Erythroblast (primary cell): ENCODE data around the gene COPG2.
A peak's percentile ranks its signal among the peaks of the same experiment; 100 is the strongest.
"Not testable (repeated sequence)": the region's sequence is repeated elsewhere in the genome, so short reads cannot be mapped to it uniquely, and the experiment has no call there.

ENCODE experiments used
- DNase-seq, 2 experiments: peaks; one replicate each; lab custom pipeline; 2025; lab: John Stamatoyannopoulos, UW
- GATA1 ChIP-seq: IDR thresholded peaks from 2 replicates; pipeline ENCODE4 v1.6.1; 2011; ENCODE audit warnings: low read depth, mild to moderate bottlenecking, control low read depth, low read length, moderate library complexity
- POLR2A ChIP-seq: IDR thresholded peaks from 2 replicates; pipeline ENCODE4 v1.6.1; 2011; ENCODE audit warnings: mild to moderate bottlenecking, low read length

Gene COPG2

DNA sequence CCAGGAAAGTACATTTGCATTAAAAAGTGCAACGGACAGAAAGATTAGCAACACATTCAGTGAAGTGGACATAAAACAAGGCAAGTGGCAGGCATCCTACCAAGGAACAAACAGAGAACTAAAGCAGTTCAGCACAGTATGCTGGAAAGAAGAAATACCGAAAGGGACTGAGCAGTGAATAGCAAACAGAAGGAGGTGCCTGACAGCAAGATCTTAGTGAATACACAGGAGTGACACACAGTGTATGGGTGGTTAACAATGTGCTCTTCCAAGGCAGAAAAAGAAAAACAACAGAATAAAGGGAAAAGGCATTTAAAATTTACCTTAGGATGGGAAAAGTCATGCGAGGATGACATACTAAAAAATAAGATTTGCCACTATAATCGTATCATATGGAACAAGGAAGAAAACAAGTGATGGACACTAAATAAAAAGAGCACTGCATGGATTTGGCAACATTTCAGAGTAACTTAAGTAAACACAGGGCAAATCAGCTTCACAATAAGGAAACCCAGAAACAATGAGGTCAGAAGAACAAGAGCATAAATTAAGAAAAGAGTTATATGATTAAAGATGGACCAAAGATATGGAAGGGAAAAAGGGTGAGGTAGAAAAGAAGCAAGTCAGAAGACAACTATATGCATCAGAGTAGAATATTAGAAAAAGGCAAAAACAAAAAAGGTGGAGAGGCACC is 147.1 kb downstream of the COPG2 start:
- no peak for DNase-seq
- TF ChIP-seq POLR2A (no peak), GATA1 (no peak)

DNA sequence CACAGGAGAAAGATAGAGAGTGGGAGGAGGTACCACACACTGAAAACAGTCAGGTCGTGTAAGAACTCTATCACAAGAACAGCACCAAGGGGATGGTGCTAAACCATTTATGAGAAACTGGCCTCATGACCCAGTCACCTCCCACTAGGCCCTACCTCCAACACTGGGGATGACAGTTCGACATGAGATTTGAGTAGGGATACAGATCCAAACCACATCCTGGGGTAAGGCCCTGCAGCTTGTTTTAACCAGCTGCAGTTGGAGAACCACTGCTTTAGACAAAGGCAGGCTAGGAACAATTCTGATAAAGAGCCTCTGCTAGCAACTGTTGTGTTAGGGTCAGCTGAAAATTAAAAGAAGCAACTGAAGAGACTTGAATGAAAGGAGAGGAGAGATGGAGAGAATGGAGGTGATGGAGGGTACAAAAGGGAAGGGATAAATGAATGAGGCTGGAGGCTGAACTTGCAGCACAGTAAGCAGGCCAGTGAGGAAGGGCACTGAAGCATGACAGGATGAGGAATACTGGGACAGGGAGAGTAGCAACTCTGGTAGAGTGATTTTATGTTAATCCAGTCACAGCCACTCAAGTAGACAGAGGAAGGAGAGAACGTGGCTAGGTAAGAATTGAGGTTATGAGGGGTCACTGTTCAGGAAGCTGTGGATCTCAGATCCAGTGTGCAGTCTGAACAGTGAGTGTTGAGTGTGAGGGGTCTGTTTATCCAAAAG is 153.1 kb downstream of the COPG2 start:
- TF ChIP-seq GATA1 = no peak
- TF ChIP-seq POLR2A = no peak
- DNase-seq = no peak

DNA sequence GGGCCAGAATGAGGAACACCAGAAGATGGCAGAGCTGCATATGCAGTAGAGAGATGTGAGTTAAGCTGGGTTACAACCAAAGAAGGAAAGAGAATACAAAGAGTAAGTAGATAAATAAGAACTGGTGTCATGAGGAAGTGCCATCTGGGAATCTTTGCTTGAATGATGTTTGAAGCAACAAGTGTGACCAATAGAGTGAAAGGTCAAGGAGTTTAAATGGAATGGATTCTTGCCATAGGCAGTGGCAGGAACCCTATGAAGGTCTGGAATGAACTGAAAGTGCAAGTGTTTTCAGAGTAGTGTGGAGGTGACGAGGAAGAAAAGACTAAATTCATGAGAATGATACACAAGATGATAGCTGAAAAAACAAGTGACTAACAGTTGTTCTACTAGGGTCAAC is 155.1 kb downstream of the COPG2 start:
- no peak for TF ChIP-seq POLR2A
- no peak for TF ChIP-seq GATA1
- no peak for DNase-seq

DNA sequence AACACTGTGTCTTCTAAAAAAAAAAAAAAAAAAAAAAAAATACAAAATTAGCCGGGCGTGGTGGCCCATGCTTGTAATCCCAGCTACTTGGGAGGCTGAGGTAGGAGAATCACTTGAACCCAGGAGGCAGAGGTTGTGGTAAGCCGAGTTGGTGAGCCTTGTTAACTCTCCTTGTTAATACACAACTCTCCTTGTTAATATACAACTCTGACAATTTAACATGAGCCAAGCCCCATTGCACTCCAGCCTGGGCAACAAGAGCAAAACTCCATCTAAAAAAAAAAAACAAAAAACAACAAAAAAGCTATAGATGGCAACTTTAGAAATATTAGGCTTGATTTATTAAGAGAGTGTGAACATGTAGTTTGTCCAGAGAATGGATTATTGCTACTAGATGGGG is 156.5 kb downstream of the COPG2 start:
- not testable (repeated sequence) for DNase-seq

DNA sequence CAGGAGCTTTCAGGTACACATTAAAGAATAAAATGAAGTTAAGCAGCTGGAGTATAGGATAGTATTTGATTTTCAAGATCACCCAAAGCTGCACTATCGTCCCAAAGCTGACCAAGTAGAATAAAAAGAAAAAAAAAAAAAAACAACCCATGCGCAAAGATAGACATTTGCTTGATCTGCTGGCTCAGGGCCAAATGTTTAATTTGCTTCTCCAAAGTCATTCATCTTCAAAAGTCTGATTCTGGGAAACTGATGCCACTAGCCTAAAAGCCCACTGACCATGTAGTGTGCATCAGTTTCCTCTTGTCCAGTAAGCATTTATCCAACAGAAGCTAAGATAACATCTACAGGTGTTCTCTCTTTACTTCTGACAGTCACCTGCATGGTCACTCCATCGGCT is 162.2 kb downstream of the COPG2 start:
- TF ChIP-seq POLR2A (no peak), GATA1 (no peak)

DNA sequence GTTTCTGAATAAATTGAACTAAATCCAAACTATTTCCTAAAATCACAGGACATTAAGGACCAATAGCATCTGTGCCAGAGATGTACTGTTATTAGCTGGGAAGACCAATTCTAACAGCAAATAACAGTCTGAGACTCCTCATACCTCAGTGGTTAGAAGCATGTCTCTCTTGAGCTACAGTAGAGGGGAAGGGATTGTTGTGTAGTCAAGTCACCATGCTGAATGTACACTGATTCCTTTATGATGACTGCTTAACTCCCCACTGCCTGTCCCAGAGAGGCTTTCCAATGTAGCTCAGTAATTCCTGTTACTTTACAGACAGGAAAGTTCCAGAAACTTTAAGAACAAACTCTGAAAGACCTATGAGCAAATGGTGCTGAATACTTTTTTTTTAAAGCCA is 162.8 kb downstream of the COPG2 start:
- TF ChIP-seq GATA1 (no peak), POLR2A (no peak)
- DNase-seq = no peak

More for the DNA sequence above, 162.2 kb downstream of the COPG2 start:
- DNase-seq = no peak

DNA sequence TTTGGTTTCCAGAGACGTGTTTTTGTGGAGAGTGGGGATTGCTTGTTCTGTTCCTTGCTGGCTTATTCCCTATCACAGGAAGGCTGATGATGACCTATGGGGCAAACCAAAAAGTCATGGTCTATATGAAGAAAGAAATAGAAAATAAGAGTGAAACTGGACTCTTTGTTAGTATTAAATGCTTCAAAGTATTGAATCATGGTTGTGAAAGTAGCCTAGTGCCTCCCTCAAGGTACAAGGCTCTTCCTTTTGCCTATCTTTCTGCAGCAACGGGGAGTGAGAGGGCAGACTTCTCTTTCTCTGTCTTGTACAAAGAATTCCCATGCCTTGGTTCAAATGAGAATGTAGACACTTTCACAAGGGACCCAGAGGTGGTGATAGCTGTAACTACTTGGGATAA is 167.6 kb downstream of the COPG2 start:
- DNase-seq = no peak
- TF ChIP-seq POLR2A = no peak
- TF ChIP-seq GATA1 = no peak

DNA sequence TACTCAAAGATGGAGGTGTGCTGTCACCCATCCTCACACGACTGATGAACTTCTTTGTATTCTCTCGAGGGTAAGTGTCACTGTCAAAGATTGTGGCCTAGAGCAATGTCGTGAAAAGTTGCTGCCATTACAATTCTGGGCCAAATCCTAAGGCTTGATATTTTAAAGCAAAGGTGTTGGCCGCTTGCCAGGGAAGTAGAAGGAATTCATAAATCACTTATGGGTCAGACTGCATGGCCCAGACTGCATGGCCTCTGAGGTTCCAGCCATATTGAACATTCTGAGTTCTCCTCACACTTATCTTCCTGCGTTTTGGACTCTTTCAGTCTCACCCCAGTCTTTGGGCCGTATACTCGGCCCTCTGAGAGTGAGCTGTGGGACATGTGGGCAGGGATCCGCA is 168.1 kb downstream of the COPG2 start:
- no peak for DNase-seq
- TF ChIP-seq GATA1 (no peak), POLR2A (no peak)

DNA sequence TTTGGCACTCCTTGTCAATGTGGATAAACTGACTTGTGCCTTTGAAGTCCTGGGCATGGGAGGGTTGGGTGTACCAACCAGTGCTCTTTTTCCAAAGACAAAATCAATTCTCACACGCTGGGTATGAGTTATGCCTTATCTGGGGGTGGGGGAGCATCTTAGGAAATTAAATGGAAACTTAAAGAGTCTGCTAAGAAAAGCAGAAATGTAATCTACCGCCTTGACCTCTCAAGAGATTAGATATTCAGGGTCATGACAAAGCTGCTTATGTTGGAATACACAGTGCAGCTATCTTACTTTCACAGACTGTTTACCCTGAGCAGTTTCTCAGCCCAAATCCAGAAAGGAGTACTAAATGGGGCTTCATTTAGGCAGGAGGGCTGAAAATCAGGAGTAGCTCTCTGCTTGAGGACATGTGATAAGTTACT is 174.1 kb downstream of the COPG2 start:
- TF ChIP-seq GATA1 (no peak), POLR2A (no peak)
- peak in 1 of 2 experiments; percentile 44 for DNase-seq

DNA sequence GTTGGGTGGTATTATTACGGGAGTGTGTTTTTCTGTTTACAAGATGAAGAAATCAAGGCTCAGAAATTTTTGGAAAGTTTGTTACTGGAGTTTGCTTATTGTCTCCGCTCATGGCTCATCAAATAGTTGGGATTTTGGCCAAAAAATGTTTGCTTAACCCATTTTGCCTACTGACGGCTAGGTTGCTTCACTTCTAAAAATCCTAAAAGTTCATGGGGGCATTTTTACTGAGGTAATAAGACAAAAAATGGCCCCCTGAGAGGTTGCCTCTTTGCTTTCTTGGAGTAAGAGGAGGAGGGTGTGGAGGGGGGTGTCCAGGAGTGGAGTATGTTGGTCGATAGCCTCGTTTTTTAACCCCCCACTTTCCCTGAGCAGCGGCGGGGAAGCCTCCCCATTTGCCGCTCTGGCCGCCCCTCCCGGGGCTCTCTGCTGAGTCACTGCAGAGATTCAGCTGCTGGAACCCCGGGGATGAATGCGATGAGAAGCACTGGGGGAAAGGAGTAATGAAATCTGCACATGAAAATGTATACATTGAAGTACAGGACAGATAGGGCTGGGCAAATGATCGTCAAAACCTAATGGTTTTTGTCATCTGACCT is 175.2 kb downstream of the COPG2 start:
- no peak for DNase-seq

DNA sequence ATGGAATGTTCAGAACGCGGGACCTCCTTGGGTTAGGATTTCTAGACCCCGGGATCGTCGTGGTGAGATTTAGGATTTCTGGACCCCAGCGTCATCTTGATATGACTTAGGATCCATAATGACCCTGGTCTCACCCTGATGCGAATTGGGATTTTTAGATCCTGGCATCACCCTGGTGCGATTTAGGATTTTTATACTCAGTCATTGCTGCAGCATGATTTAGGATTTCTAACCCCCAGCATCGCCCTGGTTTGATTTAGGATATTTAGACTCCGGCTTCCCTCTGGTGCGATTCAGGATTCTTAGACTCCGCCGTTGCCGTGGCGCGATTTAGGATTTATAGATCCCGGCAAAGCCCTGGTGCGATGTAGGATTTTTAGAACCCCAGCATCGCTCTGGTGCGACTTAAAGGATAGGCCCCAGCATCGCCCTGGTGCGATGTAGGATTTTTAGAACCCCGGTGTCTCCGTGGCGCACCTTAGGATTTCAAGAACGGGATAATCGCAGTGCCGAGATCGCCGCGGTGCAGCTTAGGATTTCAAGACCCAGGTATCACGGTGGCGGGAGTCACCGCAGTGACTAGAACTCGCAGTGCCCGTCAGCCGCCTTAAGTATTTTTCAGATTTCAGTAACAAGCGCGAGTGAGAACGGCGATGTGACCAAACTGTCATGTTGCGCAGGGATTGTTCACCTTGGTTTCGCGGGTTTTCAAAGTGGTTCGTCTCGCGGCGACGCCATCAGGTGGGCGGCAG is 175.8 kb downstream of the COPG2 start:
- no peak for DNase-seq
- no peak for TF ChIP-seq GATA1
- TF ChIP-seq POLR2A = no peak

More for the DNA sequence above, 175.2 kb downstream of the COPG2 start:
- TF ChIP-seq GATA1 = no peak
- TF ChIP-seq POLR2A = no peak

DNA sequence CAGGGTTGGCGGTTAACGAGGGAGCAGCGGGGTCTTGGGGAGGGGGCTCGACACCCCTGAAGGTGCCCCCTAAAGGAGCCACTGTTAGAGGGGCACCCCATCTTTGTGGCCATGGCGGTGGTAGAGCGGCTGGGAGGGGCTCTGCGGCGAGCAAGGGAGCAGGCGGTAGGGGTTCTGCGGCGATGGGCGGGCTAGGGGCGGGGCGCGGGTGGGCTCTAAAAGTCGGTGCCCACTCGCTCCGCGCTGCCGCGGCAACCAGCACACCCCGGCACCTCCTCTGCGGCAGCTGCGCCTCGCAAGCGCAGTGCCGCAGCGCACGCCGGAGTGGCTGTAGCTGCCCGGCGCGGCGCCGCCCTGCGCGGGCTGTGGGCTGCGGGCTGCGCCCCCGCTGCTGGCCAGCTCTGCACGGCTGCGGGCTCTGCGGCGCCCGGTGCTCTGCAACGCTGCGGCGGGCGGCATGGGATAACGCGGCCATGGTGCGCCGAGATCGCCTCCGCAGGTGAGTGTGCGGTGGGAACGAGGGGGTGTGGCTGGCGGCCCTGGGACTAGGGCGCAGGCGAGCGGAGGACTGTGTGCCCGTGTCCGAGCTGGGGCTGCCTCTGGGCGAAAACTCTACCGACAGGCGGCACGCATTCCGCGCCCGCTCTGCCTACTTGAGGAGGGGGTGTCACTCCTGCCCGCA is 176.6 kb downstream of the COPG2 start, which contains the start of gene MEST:
MEST (plus strand) TSS at position 245 of the 682 bp plus-strand sequence; CDS start at position 474, 229 bp downstream.
- TF ChIP-seq GATA1 (no peak), POLR2A (no peak)
- DNase-seq = no peak

DNA sequence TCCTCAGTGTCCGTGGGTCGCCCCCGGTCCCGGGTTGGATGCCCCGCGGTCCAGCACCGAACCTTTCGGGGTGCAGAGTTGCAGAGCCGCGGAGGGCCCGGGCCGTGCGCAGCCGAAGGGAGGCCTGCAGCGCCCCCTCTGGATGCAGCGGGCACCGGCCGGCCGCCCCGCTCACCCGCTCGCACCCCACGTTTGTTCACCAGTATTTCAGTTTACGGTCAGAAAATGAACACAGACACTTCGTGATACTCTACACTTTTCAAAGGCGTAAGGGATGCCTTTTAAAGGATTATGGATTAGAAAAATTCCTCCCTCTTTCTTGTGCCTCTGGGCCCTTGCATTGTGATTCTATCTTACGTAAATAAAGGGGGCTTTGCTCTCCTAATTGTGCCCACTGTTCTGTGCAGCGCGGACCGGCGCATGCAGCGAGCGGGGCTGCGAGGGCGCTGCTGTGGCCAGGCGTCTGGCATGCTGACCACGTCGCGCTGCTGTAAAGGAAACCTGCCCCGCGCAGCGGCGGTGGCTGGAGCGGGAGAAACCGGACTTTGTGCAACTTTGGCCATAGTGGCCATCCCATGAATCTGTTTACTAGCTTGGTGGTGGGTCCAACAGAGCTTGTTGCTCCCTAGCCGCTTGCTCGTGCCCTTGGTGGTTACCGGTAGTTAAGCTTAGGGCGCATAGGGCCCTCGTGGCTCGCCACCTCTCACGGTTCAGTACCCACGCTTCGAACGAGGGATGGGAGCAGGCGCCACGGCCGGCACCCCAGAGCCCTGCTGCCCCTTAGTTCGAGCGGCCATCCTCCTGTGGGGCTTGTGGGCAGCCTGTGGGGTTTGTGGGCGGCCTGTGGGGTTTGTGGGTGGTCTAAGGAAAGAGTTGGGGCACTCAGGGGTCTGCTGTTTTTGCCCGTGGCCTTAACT is 177.4 kb downstream of the COPG2 start:
- no peak for TF ChIP-seq POLR2A
- no peak for TF ChIP-seq GATA1
- DNase-seq = peak; percentile 32 to 40
